ENCODE data around the gene ZNF480.

DNA sequence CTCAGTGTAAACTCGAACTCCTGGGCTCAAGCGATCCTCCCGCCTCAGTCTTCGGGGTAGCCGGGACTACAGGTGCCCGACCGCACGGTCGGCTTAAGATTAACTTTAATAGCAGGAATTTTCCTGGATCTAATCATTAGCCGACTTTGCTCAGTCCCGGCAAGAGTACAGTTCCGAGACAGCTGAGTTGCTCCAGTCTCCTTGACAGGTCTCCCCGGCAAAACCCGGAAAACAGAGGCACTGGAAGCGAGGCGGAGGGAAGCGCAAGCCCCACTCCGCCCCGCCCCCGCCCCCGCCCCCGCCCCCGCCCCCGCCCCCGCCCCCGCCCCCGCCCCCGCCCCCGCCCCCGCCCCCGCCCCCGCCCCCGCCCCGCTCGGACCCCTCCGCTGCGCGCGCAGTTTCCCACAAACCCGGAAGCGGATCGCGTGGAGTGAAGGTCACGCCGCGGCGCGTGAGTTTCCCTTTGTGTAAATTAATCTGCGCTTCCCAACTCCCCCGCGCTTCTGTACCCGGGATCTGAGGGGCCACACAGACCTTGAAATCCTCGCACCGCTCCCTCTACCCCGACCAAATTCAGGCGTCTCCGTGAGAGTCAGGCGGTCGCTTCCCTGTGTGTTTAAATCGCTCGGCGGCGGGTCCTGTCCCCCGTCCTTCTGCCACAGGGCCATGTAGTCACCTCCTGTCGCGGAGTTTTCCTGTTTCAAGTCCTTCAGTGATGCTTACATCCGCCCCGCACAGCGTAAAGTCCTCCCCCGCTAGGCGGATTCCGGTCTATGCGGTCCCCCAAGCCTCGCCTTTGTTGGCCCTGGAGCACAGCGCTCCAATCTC, at the start of gene ZNF480:
- no peak for TF ChIP-seq POLR2A (IDR thresholded peaks at IDR 0.05)
- TF ChIP-seq, protein P1, sequence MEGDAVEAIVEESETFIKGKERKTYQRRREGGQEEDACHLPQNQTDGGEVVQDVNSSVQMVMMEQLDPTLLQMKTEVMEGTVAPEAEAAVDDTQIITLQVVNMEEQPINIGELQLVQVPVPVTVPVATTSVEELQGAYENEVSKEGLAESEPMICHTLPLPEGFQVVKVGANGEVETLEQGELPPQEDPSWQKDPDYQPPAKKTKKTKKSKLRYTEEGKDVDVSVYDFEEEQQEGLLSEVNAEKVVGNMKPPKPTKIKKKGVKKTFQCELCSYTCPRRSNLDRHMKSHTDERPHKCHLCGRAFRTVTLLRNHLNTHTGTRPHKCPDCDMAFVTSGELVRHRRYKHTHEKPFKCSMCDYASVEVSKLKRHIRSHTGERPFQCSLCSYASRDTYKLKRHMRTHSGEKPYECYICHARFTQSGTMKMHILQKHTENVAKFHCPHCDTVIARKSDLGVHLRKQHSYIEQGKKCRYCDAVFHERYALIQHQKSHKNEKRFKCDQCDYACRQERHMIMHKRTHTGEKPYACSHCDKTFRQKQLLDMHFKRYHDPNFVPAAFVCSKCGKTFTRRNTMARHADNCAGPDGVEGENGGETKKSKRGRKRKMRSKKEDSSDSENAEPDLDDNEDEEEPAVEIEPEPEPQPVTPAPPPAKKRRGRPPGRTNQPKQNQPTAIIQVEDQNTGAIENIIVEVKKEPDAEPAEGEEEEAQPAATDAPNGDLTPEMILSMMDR (IDR thresholded peaks at IDR 0.05), result no peak
